Measurements from ENCODE around the gene ANKRD11. TPM values are rescaled to one million over a fixed set of nuclear protein-coding genes. Genes with fewer than 3 reads are reported as not detected.

ANKRD11 gene
- total RNA-seq, 1 experiment from 2014 or later: 99.4 TPM

- Histone ChIP-seq H3K36me3 (ENCODE audit: control insufficient read depth, insufficient read depth, low read length) (peaks cover 9% of the 10 kb centered on the region), H3K27ac (ENCODE audit: low read length) (no peak overlapping the region), H3K4me1 (ENCODE audit: control insufficient read depth, insufficient read depth, low read length) (no peaks in the 10 kb centered on the region; the same call in 1 of the 2 replicates), H3K4me3 (ENCODE audit: low read depth in 2 of 2, low read length in 2 of 2) (no peak overlapping the region), H3K9me3 (ENCODE audit: control insufficient read depth, insufficient read depth, low read depth, low read length) (no peaks in the 10 kb centered on the region), H3K27me3 (ENCODE audit: control insufficient read depth, insufficient read depth, low read length) (no peaks in the 10 kb centered on the region)
- in situ Hi-C loops (cut with HindIII; ENCODE audit: low pct_unique_long_range_greater_than_20kb, low sequenced_read_pairs): no loop called here
- ChIA-PET POLR2A (no interaction called here), CTCF (no interaction called here)
- DNase-seq (ENCODE audit: low read depth, low spot score) (no peak), ATAC-seq (no peak)
- TF ChIP-seq REST (IDR thresholded peaks at IDR 0.05; ENCODE audit: insufficient read depth in 1 of 2, low read depth in 2 of 2, low read length in 1 of 2) (no peak), TCF7L2 (IDR thresholded peaks at IDR 0.05; ENCODE audit: low read depth, low read length) (no peak), POLR2AphosphoS5 (IDR thresholded peaks at IDR 0.05; ENCODE audit: low read depth, low read length) (no peak), CTCF (IDR thresholded peaks at IDR 0.05) (no peak), SIN3A (IDR thresholded peaks at IDR 0.05; ENCODE audit: borderline replicate concordance, insufficient read depth, low read depth, low read length) (no peak)
- intact Hi-C loops (cut with micrococcal nuclease; ENCODE audit: unreplicated experiment): no loop called here
- no TSS peak for BruUV-seq (replicated peaks)
Observed at GRCh38 chr16:89283449-89283848, 206.9 kb downstream of the ANKRD11 start.

GRCh38 chr16:89282523-89282922 lies 207.8 kb downstream of the ANKRD11 start:
- H3K9me3 ChIP-seq (ENCODE audit: control insufficient read depth, insufficient read depth, low read depth, low read length): no peaks in the 10 kb centered on the region
- in situ Hi-C loops (cut with HindIII; ENCODE audit: low pct_unique_long_range_greater_than_20kb, low sequenced_read_pairs): no loop called here
- ATAC-seq: no peak
- H3K4me1 ChIP-seq (ENCODE audit: control insufficient read depth, insufficient read depth, low read length): peaks cover 5% of the 10 kb centered on the region
- intact Hi-C loops (cut with micrococcal nuclease; ENCODE audit: unreplicated experiment): no loop called here
- ChIA-PET POLR2A (no interaction called here), CTCF (no interaction called here)
- no TSS peak for BruUV-seq (replicated peaks)
- DNase-seq (ENCODE audit: low read depth, low spot score): no peak
- peaks cover 9% of the 10 kb centered on the region for H3K36me3 ChIP-seq (ENCODE audit: control insufficient read depth, insufficient read depth, low read length)
- H3K27ac ChIP-seq (ENCODE audit: low read length): no peak overlapping the region
- TF ChIP-seq SIN3A (IDR thresholded peaks at IDR 0.05; ENCODE audit: borderline replicate concordance, insufficient read depth, low read depth, low read length) (no peak), REST (IDR thresholded peaks at IDR 0.05; ENCODE audit: insufficient read depth in 1 of 2, low read depth in 2 of 2, low read length in 1 of 2) (no peak), TCF7L2 (IDR thresholded peaks at IDR 0.05; ENCODE audit: low read depth, low read length) (no peak), CTCF (IDR thresholded peaks at IDR 0.05) (no peak), POLR2AphosphoS5 (IDR thresholded peaks at IDR 0.05; ENCODE audit: low read depth, low read length) (no peak)
- no peaks in the 10 kb centered on the region for H3K27me3 ChIP-seq (ENCODE audit: control insufficient read depth, insufficient read depth, low read length)
- H3K4me3 ChIP-seq (ENCODE audit: low read depth in 2 of 2, low read length in 2 of 2): no peak overlapping the region

Data from Panc1 (cell line).